NB4 (cell line): ENCODE data around the gene LSAMP.

Source experiments
- MAX ChIP-seq: IDR thresholded peaks from 2 replicates; pipeline ENCODE4 v1.6.1; 2011; ENCODE audit warnings: low read depth, low read length
- POLR2A ChIP-seq: IDR thresholded peaks from 2 replicates; pipeline ENCODE4 v1.6.1; 2011; ENCODE audit warnings: mild to moderate bottlenecking; ENCODE audit not compliant: insufficient read length; ENCODE audit errors: extremely low read depth
- TF ChIP-seq, protein P1 (sequence below): IDR thresholded peaks from one replicate; pipeline ENCODE4 v1.5.1; 2012; ENCODE audit warnings: low read depth, low read length

DNA sequence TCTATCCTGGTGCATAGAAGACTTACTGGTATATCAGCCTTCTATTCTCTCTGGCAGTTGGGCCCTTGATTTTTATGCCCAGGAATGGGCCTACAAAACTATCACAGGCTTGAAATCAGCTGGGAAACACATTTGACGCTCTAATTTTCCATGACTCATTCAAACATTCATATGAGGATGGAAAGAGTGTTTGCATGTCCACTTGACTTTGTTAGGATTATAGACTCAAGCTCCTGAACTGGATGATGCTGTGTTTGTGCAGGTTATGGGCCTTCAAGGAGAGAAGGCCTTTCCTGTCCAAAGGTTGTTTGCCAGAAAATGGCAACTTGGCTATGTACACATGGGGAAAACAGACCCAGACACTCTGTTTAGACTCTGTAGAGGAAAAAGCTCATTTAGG is 602.1 kb downstream of the LSAMP start:
- TF ChIP-seq, protein P1, sequence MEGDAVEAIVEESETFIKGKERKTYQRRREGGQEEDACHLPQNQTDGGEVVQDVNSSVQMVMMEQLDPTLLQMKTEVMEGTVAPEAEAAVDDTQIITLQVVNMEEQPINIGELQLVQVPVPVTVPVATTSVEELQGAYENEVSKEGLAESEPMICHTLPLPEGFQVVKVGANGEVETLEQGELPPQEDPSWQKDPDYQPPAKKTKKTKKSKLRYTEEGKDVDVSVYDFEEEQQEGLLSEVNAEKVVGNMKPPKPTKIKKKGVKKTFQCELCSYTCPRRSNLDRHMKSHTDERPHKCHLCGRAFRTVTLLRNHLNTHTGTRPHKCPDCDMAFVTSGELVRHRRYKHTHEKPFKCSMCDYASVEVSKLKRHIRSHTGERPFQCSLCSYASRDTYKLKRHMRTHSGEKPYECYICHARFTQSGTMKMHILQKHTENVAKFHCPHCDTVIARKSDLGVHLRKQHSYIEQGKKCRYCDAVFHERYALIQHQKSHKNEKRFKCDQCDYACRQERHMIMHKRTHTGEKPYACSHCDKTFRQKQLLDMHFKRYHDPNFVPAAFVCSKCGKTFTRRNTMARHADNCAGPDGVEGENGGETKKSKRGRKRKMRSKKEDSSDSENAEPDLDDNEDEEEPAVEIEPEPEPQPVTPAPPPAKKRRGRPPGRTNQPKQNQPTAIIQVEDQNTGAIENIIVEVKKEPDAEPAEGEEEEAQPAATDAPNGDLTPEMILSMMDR, result no peak
- TF ChIP-seq POLR2A (no peak), MAX (no peak)
